ENCODE measurements around the gene EDNRA. TPM values are rescaled to one million over a fixed set of nuclear protein-coding genes. Genes with fewer than 3 reads are reported as not detected.
"Not testable (repeated sequence)": the region's sequence is repeated elsewhere in the genome, so short reads cannot be mapped to it uniquely, and the experiment has no call there.

EDNRA gene
- 10 to 100 TPM; 67.9 to 97.2 (median 88.1) TPM for polyA plus RNA-seq (ENCODE audit: insufficient read length in 3 of 3)
- long read RNA-seq, donor 1, full-length matches to known transcripts, result 9 of 112 reads
- long read RNA-seq, donor 1, partial matches to known transcripts, result 103 of 112 reads
- long read RNA-seq, donor 1, other reads (novel, unspliced or antisense), result 0 of 112 reads
- long read RNA-seq, donor 2, full-length matches to known transcripts, result 11 of 27 reads
- long read RNA-seq, donor 2, partial matches to known transcripts, result 16 of 27 reads
- long read RNA-seq, donor 2, other reads (novel, unspliced or antisense), result 0 of 27 reads
- long read RNA-seq, donor 3, full-length matches to known transcripts, result 22 of 35 reads
- long read RNA-seq, donor 3, partial matches to known transcripts, result 13 of 35 reads
- long read RNA-seq, donor 3, other reads (novel, unspliced or antisense), result 0 of 35 reads
- long read RNA-seq, donor 4, full-length matches to known transcripts, result 7 of 143 reads
- long read RNA-seq, donor 4, partial matches to known transcripts, result 136 of 143 reads
- long read RNA-seq, donor 4, other reads (novel, unspliced or antisense), result 0 of 143 reads
- long read RNA-seq, donor 5, result 0 reads
- long read RNA-seq, donor 6, full-length matches to known transcripts, result 12 of 22 reads
- long read RNA-seq, donor 6, partial matches to known transcripts, result 10 of 22 reads
- long read RNA-seq, donor 6, other reads (novel, unspliced or antisense), result 0 of 22 reads
- long read RNA-seq, donor 7, full-length matches to known transcripts, result 5 of 18 reads
- long read RNA-seq, donor 7, partial matches to known transcripts, result 13 of 18 reads
- long read RNA-seq, donor 7, other reads (novel, unspliced or antisense), result 0 of 18 reads
- long read RNA-seq, donor 8, result 0 reads
- long read RNA-seq, donor 9, full-length matches to known transcripts, result 9 of 44 reads
- long read RNA-seq, donor 9, partial matches to known transcripts, result 35 of 44 reads
- long read RNA-seq, donor 9, other reads (novel, unspliced or antisense), result 0 of 44 reads
- long read RNA-seq, donor 10, full-length matches to known transcripts, result 8 of 20 reads
- long read RNA-seq, donor 10, partial matches to known transcripts, result 12 of 20 reads
- long read RNA-seq, donor 10, other reads (novel, unspliced or antisense), result 0 of 20 reads
- long read RNA-seq, donor 11, full-length matches to known transcripts, result 11 of 17 reads
- long read RNA-seq, donor 11, partial matches to known transcripts, result 6 of 17 reads
- long read RNA-seq, donor 11, other reads (novel, unspliced or antisense), result 0 of 17 reads
- long read RNA-seq, donor 12, full-length matches to known transcripts, result 5 of 78 reads
- long read RNA-seq, donor 12, partial matches to known transcripts, result 73 of 78 reads
- long read RNA-seq, donor 12, other reads (novel, unspliced or antisense), result 0 of 78 reads
- long read RNA-seq, donor 13, result 0 reads
- long read RNA-seq, donor 14, full-length matches to known transcripts, result 18 of 32 reads
- long read RNA-seq, donor 14, partial matches to known transcripts, result 14 of 32 reads
- long read RNA-seq, donor 14, other reads (novel, unspliced or antisense), result 0 of 32 reads
- long read RNA-seq, donor 15, full-length matches to known transcripts, result 5 of 13 reads
- long read RNA-seq, donor 15, partial matches to known transcripts, result 8 of 13 reads
- long read RNA-seq, donor 15, other reads (novel, unspliced or antisense), result 0 of 13 reads
- long read RNA-seq, donor 16, full-length matches to known transcripts, result 42 of 73 reads
- long read RNA-seq, donor 16, partial matches to known transcripts, result 31 of 73 reads
- long read RNA-seq, donor 16, other reads (novel, unspliced or antisense), result 0 of 73 reads

- DNase-seq (ENCODE audit: extremely low read depth in 1 of 11, low read depth in 9 of 11, low spot score in 4 of 11), result peak in 7 of 11 donors; percentile 39 to 60 (median 41)
Measured at GRCh38 chr4:147480891-147481576, at the start of gene EDNRA. TSS of gene EDNRA (plus strand) at chr4:147481097. CDS start at chr4:147485682, 4,585 bp downstream.

GRCh38 chr4:147434370-147434769, 46.5 kb upstream of the EDNRA start:
- DNase-seq (ENCODE audit: extremely low read depth in 1 of 11, low read depth in 9 of 11, low spot score in 4 of 11), result not testable (repeated sequence)

- peak in 1 of 11 donors; percentile 5 for DNase-seq (ENCODE audit: extremely low read depth in 1 of 11, low read depth in 9 of 11, low spot score in 4 of 11)
Measured at GRCh38 chr4:147440442-147440841, 40.5 kb upstream of the EDNRA start.

- no peak for DNase-seq (ENCODE audit: extremely low read depth in 1 of 11, low read depth in 9 of 11, low spot score in 4 of 11)
Measured at GRCh38 chr4:147447786-147448185, 33.1 kb upstream of the EDNRA start.

- DNase-seq (ENCODE audit: extremely low read depth in 1 of 11, low read depth in 9 of 11, low spot score in 4 of 11), result no peak
Measured at GRCh38 chr4:147453561-147454141, 27.2 kb upstream of the EDNRA start.

GRCh38 chr4:147456706-147457105, 24.2 kb upstream of the EDNRA start:
- DNase-seq (ENCODE audit: extremely low read depth in 1 of 11, low read depth in 9 of 11, low spot score in 4 of 11), result no peak

- no peak for DNase-seq (ENCODE audit: extremely low read depth in 1 of 11, low read depth in 9 of 11, low spot score in 4 of 11)
Measured at GRCh38 chr4:147461161-147461560, 19.7 kb upstream of the EDNRA start.

GRCh38 chr4:147463065-147463464, 17.8 kb upstream of the EDNRA start:
- DNase-seq (ENCODE audit: extremely low read depth in 1 of 11, low read depth in 9 of 11, low spot score in 4 of 11), result no peak

- no peak for DNase-seq (ENCODE audit: extremely low read depth in 1 of 11, low read depth in 9 of 11, low spot score in 4 of 11)
Measured at GRCh38 chr4:147465461-147465860, 15.4 kb upstream of the EDNRA start.

GRCh38 chr4:147477439-147477838, 3.5 kb upstream of the EDNRA start:
- no peak for DNase-seq (ENCODE audit: extremely low read depth in 1 of 11, low read depth in 9 of 11, low spot score in 4 of 11)

GRCh38 chr4:147479376-147479775, 1.5 kb upstream of the EDNRA start:
- DNase-seq (ENCODE audit: extremely low read depth in 1 of 11, low read depth in 9 of 11, low spot score in 4 of 11), result no peak

GRCh38 chr4:147479786-147480185, 1.1 kb upstream of the EDNRA start:
- DNase-seq (ENCODE audit: extremely low read depth in 1 of 11, low read depth in 9 of 11, low spot score in 4 of 11), result no peak

GRCh38 chr4:147480502-147480890, 401 bp upstream of the EDNRA start:
- DNase-seq (ENCODE audit: extremely low read depth in 1 of 11, low read depth in 9 of 11, low spot score in 4 of 11), result no peak

- peak in 3 of 11 donors; percentile 13 to 19 (median 18) for DNase-seq (ENCODE audit: extremely low read depth in 1 of 11, low read depth in 9 of 11, low spot score in 4 of 11)
Measured at GRCh38 chr4:147481577-147482109, 746 bp downstream of the EDNRA start.

GRCh38 chr4:147482281-147482680, 1.4 kb downstream of the EDNRA start:
- DNase-seq (ENCODE audit: extremely low read depth in 1 of 11, low read depth in 9 of 11, low spot score in 4 of 11), result no peak

- DNase-seq (ENCODE audit: extremely low read depth in 1 of 11, low read depth in 9 of 11, low spot score in 4 of 11), result no peak
Measured at GRCh38 chr4:147485167-147485566, 4.3 kb downstream of the EDNRA start.

- no peak for DNase-seq (ENCODE audit: extremely low read depth in 1 of 11, low read depth in 9 of 11, low spot score in 4 of 11)
Measured at GRCh38 chr4:147487616-147488015, 6.7 kb downstream of the EDNRA start.
